B cell (primary cell): ENCODE data around the gene KIAA0825. TPM values are rescaled to one million over a fixed set of nuclear protein-coding genes. Genes with fewer than 3 reads are reported as not detected.

Source experiments
- ATAC-seq: fragments of 200-7000 bp; cut with Tn5 transposase; one replicate; pipeline ENCODE4 v1.10.0; 2021; ENCODE audit warnings: low read depth, mild to moderate bottlenecking, moderate number of reproducible peaks, moderate library complexity
- CTCF ChIA-PET: fragments of 350-600 bp; sonication (Branson Sonifier 250); formaldehyde crosslinking; loops from one replicate; lab custom pipeline; 2021; ENCODE audit warnings: antibody characterized with exemption, inconsistent platforms; lab: Charles Lee
- POLR2A ChIA-PET: fragments of 350-600 bp; sonication (Branson Sonifier 250); formaldehyde crosslinking; loops from one replicate; lab custom pipeline; 2021; ENCODE audit warnings: antibody characterized with exemption; lab: Charles Lee
- DNase-seq: peaks from one replicate; pipeline ENCODE4 v3.0.0; 2013
- H2AFZ ChIP-seq: 2 replicates; pipeline ENCODE4 v1.6.1; 2012; ENCODE audit warnings: mild to moderate bottlenecking, low read depth, low read length; ENCODE audit not compliant: insufficient read depth, poor library complexity, severe bottlenecking
- H3K27ac ChIP-seq, 2 donors: 1 replicate in 1 of 2; 2 replicates in 1 of 2; pipeline ENCODE4 v1.5.1; 2012 to 2013; ENCODE audit warnings: low read length in 2 of 2, mild to moderate bottlenecking in 2 of 2, moderate library complexity in 1 of 2
- H3K27me3 ChIP-seq, 4 experiments: fragments of 200-600 bp in 1 of 4; sonication (generic) in 1 of 4; replicated peaks in 1 of 4; 1 replicate in 2 of 4; 2 replicates in 2 of 4; pipeline versions ENCODE4 v1.6.1 to v1.7.0; 2013 to 2016; ENCODE audit warnings: low read length in 3 of 4, mild to moderate bottlenecking in 2 of 4, mixed read lengths in 1 of 4, moderate library complexity in 1 of 4; ENCODE audit not compliant: insufficient read depth in 4 of 4, control insufficient read depth in 3 of 4; ENCODE audit errors: control extremely low read depth in 1 of 4
- H3K36me3 ChIP-seq, 2 experiments: replicated peaks in 1 of 2; 1 replicate in 1 of 2; 2 replicates in 1 of 2; pipeline versions ENCODE4 v1.6.1 to v1.7.1; 2013; ENCODE audit warnings: low read length in 1 of 2; ENCODE audit not compliant: insufficient read depth in 2 of 2, control insufficient read depth in 1 of 2; ENCODE audit errors: control extremely low read depth in 1 of 2, extremely low read depth in 1 of 2
- H3K4me1 ChIP-seq, 2 donors: fragments of 200-600 bp in 1 of 2; sonication (generic) in 1 of 2; 1 replicate in 1 of 2; 2 replicates in 1 of 2; pipeline versions ENCODE4 v1.5.1 to v1.6.1; 2013 to 2017; ENCODE audit warnings: low read length in 2 of 2; ENCODE audit not compliant: control insufficient read depth in 2 of 2, insufficient read depth in 2 of 2
- H3K4me2 ChIP-seq: replicated peaks from 2 replicates; pipeline ENCODE3; 2012; ENCODE audit warnings: mild to moderate bottlenecking, low read depth, low read length; ENCODE audit not compliant: poor library complexity, severe bottlenecking
- H3K4me3 ChIP-seq, 5 experiments: fragments of 200-600 bp in 1 of 5; sonication (generic) in 1 of 5; 1 replicate in 3 of 5; 2 replicates in 2 of 5; pipeline versions ENCODE4 v1.5.1 to v1.7.0; 2011 to 2016; ENCODE audit warnings: low read length in 4 of 5, mild to moderate bottlenecking in 4 of 5, low read depth in 2 of 5, control low read depth in 1 of 5, moderate library complexity in 1 of 5; ENCODE audit not compliant: insufficient read depth in 1 of 5; ENCODE audit errors: control extremely low read depth in 1 of 5, extremely low read depth in 1 of 5
- H3K79me2 ChIP-seq: fragments of 200-600 bp; sonication (generic); one replicate; pipeline ENCODE4 v1.6.0; 2016; ENCODE audit warnings: low read length; ENCODE audit not compliant: control insufficient read depth, insufficient read depth
- H3K9ac ChIP-seq: fragments of 200-600 bp; sonication (generic); 2 replicates; pipeline ENCODE4 v1.6.1; 2017; ENCODE audit warnings: mild to moderate bottlenecking, low read length, moderate library complexity
- H3K9me3 ChIP-seq, 3 donors: one replicate each; pipeline versions ENCODE4 v1.6.1 to v1.7.1; 2013; ENCODE audit warnings: low read length in 2 of 3; ENCODE audit not compliant: control insufficient read depth in 2 of 3, insufficient read depth in 1 of 3; ENCODE audit errors: control extremely low read depth in 1 of 3
- H4K20me1 ChIP-seq: 2 replicates; pipeline ENCODE4 v1.6.0; 2012; ENCODE audit warnings: mild to moderate bottlenecking, low read length; ENCODE audit not compliant: insufficient read depth, control insufficient read depth, poor library complexity, severe bottlenecking
- H3K27ac Mint-ChIP-seq: one replicate; pipeline ENCODE4 v1.8.0; 2021; ENCODE audit warnings: mixed read lengths
- H3K27me3 Mint-ChIP-seq: one replicate; pipeline ENCODE4 v1.8.0; 2021; ENCODE audit warnings: mixed read lengths
- H3K4me1 Mint-ChIP-seq: one replicate; pipeline ENCODE4 v1.8.0; 2021; ENCODE audit warnings: mixed read lengths
- H3K4me3 Mint-ChIP-seq: one replicate; pipeline ENCODE4 v1.8.0; 2021; ENCODE audit warnings: mixed read lengths
- H3K9me3 Mint-ChIP-seq: one replicate; pipeline ENCODE4 v1.8.0; 2022; ENCODE audit warnings: mixed read lengths; ENCODE audit not compliant: insufficient read depth
- EZH2 ChIP-seq: IDR thresholded peaks from 2 replicates; pipeline ENCODE4 v1.6.1; 2012; ENCODE audit warnings: borderline replicate concordance, low read depth, mild to moderate bottlenecking, moderate library complexity, low read length; ENCODE audit not compliant: insufficient read depth, poor library complexity, severe bottlenecking
- WGBS: methylation state at CpG from one replicate; pipeline ENCODE4 v1.1.5; 2013; ENCODE audit warnings: missing lambda C conversion rate; ENCODE audit not compliant: insufficient coverage; 5-methylcytosine and 5-hydroxymethylcytosine counted together
- intact Hi-C: fragments of 100-400 bp; cut with micrococcal nuclease; formaldehyde crosslinking; loops from one replicate; pipeline ENCODE4 v1.10.0; 2022
- polyA plus RNA-seq: library from polyadenylated mRNA; depleted of rRNA; stranded (reverse); fragments of >200 nt; gene quantifications from 2 replicates; pipeline ENCODE4 v1.2.3, GENCODE V29; 2012
- total RNA-seq, 2 donors: library from RNA; stranded (reverse); fragments of 120-200 nt in 1 of 2; gene quantifications; 1 replicate in 1 of 2; 2 replicates in 1 of 2; pipeline versions ENCODE4 v1.2.3 to v1.2.4, GENCODE V29; 2013 to 2022
- TF ChIP-seq, protein P1 (sequence below): fragments of 200-600 bp; IDR thresholded peaks from one replicate; pipeline ENCODE4 v1.8.0; 2022; ENCODE audit warnings: antibody characterized with exemption, mild to moderate bottlenecking

Gene KIAA0825
- total and polyA plus RNA-seq, 2 donors (not counting 1 experiment from before 2014, with no cell fraction given) = 0.43 to 2.7 TPM

GRCh38 chr5:94503677-94504076 lies 114.7 kb downstream of the KIAA0825 start:
- Mint-ChIP-seq H3K4me1 (no peaks in the 10 kb centered on the region), H3K4me3 (no peak overlapping the region), H3K27me3 (no peaks in the 10 kb centered on the region), H3K27ac (no peak overlapping the region), H3K9me3 (no peaks in the 10 kb centered on the region)
- no peaks in the 10 kb centered on the region for H3K27me3 ChIP-seq
- ATAC-seq (no peak), DNase-seq (no peak)
- no peaks in the 10 kb centered on the region for H3K4me1 ChIP-seq
- CTCF ChIA-PET = no interaction called here
- no peaks in the 10 kb centered on the region for H3K79me2 ChIP-seq
- no peaks in the 10 kb centered on the region for H4K20me1 ChIP-seq
- no peak overlapping the region for H3K4me2 ChIP-seq
- no peak overlapping the region for H3K9ac ChIP-seq
- no peaks in the 10 kb centered on the region for H3K36me3 ChIP-seq
- intact Hi-C loops = no loop called here
- TF ChIP-seq, protein P1, sequence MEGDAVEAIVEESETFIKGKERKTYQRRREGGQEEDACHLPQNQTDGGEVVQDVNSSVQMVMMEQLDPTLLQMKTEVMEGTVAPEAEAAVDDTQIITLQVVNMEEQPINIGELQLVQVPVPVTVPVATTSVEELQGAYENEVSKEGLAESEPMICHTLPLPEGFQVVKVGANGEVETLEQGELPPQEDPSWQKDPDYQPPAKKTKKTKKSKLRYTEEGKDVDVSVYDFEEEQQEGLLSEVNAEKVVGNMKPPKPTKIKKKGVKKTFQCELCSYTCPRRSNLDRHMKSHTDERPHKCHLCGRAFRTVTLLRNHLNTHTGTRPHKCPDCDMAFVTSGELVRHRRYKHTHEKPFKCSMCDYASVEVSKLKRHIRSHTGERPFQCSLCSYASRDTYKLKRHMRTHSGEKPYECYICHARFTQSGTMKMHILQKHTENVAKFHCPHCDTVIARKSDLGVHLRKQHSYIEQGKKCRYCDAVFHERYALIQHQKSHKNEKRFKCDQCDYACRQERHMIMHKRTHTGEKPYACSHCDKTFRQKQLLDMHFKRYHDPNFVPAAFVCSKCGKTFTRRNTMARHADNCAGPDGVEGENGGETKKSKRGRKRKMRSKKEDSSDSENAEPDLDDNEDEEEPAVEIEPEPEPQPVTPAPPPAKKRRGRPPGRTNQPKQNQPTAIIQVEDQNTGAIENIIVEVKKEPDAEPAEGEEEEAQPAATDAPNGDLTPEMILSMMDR = no peak
- TF ChIP-seq EZH2 = no peak
- no peaks in the 10 kb centered on the region for H3K9me3 ChIP-seq
- no peak overlapping the region for H3K27ac ChIP-seq
- H3K4me3 ChIP-seq = no peak overlapping the region
- POLR2A ChIA-PET = no interaction called here
- no CpG with 5 or more reads among the region's 1 CpG for WGBS
- H2AFZ ChIP-seq = no peak overlapping the region

GRCh38 chr5:94501365-94501764 lies 117.0 kb downstream of the KIAA0825 start:
- no peak overlapping the region for H3K9ac ChIP-seq
- no peak overlapping the region for H3K4me3 ChIP-seq
- H4K20me1 ChIP-seq = no peaks in the 10 kb centered on the region
- Mint-ChIP-seq H3K4me1 (no peaks in the 10 kb centered on the region), H3K27me3 (no peaks in the 10 kb centered on the region), H3K4me3 (no peak overlapping the region), H3K9me3 (no peaks in the 10 kb centered on the region), H3K27ac (no peak overlapping the region)
- ATAC-seq = no peak
- H3K9me3 ChIP-seq = no peaks in the 10 kb centered on the region
- no CpG with 5 or more reads among the region's 1 CpG for WGBS
- CTCF ChIA-PET = no interaction called here
- H3K27ac ChIP-seq = no peak overlapping the region
- no peak for DNase-seq
- no peaks in the 10 kb centered on the region for H3K27me3 ChIP-seq
- no peak overlapping the region for H3K4me2 ChIP-seq
- no peaks in the 10 kb centered on the region for H3K79me2 ChIP-seq
- H3K36me3 ChIP-seq = no peaks in the 10 kb centered on the region
- H3K4me1 ChIP-seq = no peaks in the 10 kb centered on the region
- TF ChIP-seq EZH2 = no peak
- TF ChIP-seq, protein P1 = no peak
- intact Hi-C loops = no loop called here
- H2AFZ ChIP-seq = no peak overlapping the region
- POLR2A ChIA-PET = no interaction called here
